ENCODE results near the gene PPP1R11. TPM values are rescaled to one million over a fixed set of nuclear protein-coding genes. Genes with fewer than 3 reads are reported as not detected.
"Not testable (repeated sequence)": the region's sequence is repeated elsewhere in the genome, so short reads cannot be mapped to it uniquely, and the experiment has no call there.

PPP1R11 gene
- polyA plus RNA-seq (2013, experiment 1 of 2; ENCODE audit: insufficient read length): 52.2 TPM
- 49.1 TPM for polyA plus RNA-seq (2013, experiment 2 of 2; ENCODE audit: insufficient read length)

- DNase-seq: peak; percentile 99
These were observed at the start of gene PPP1R11 for GRCh38 chr6:30066577-30067459. TSS of gene PPP1R11 (plus strand) at chr6:30067198. CDS start at chr6:30067411, 213 bp downstream.

- no peak for DNase-seq
These were observed 47.2 kb upstream of the PPP1R11 start for GRCh38 chr6:30019819-30020218.

GRCh38 chr6:30020626-30021025, 46.4 kb upstream of the PPP1R11 start:
- no peak for DNase-seq

GRCh38 chr6:30022189-30022588, 44.8 kb upstream of the PPP1R11 start:
- DNase-seq: no peak

- DNase-seq: not testable (repeated sequence)
These were observed 44.3 kb upstream of the PPP1R11 start for GRCh38 chr6:30022712-30023111.

GRCh38 chr6:30025186-30025585, 41.8 kb upstream of the PPP1R11 start:
- DNase-seq: no peak

- DNase-seq: no peak
These were observed 37.4 kb upstream of the PPP1R11 start for GRCh38 chr6:30029588-30029987.

GRCh38 chr6:30031381-30031780, 35.6 kb upstream of the PPP1R11 start:
- no peak for DNase-seq

- DNase-seq: peak; percentile 56
These were observed 33.6 kb upstream of the PPP1R11 start for GRCh38 chr6:30033440-30033839.

- DNase-seq: no peak
These were observed 31.2 kb upstream of the PPP1R11 start for GRCh38 chr6:30035784-30036183.

GRCh38 chr6:30037182-30037788, 29.7 kb upstream of the PPP1R11 start:
- peak; percentile 17 for DNase-seq

GRCh38 chr6:30041221-30041620, 25.8 kb upstream of the PPP1R11 start:
- no peak for DNase-seq

GRCh38 chr6:30041821-30042220, 25.2 kb upstream of the PPP1R11 start:
- DNase-seq: no peak

GRCh38 chr6:30042476-30042875, 24.5 kb upstream of the PPP1R11 start:
- DNase-seq: no peak

- no peak for DNase-seq
These were observed 24.1 kb upstream of the PPP1R11 start for GRCh38 chr6:30042914-30043313.

- DNase-seq: no peak
These were observed 23.3 kb upstream of the PPP1R11 start for GRCh38 chr6:30043744-30044143.

GRCh38 chr6:30044630-30045029, 22.4 kb upstream of the PPP1R11 start:
- peak; percentile 67 for DNase-seq

- DNase-seq: no peak
These were observed 19.8 kb upstream of the PPP1R11 start for GRCh38 chr6:30047220-30047619.

- no peak for DNase-seq
These were observed 13.3 kb upstream of the PPP1R11 start for GRCh38 chr6:30053682-30054081.

GRCh38 chr6:30055513-30055912, 11.5 kb upstream of the PPP1R11 start:
- no peak for DNase-seq

- DNase-seq: peak; percentile 22
These were observed 6.3 kb upstream of the PPP1R11 start for GRCh38 chr6:30060606-30061091.

GRCh38 chr6:30061092-30061857, 5.7 kb upstream of the PPP1R11 start, which contains the start of gene POLR1H:
TSS of gene POLR1H (plus strand) at chr6:30061265. CDS start at chr6:30061525, 260 bp downstream.
- peak; percentile 97 for DNase-seq
